Esophagus muscularis mucosa (tissue), 4 donors: ENCODE measurements around the gene FRY. TPM values are rescaled to one million over a fixed set of nuclear protein-coding genes. Genes with fewer than 3 reads are reported as not detected.

Experiments used
- DNase-seq: peaks from one replicate; pipeline ENCODE4 v3.0.0-alpha.2; 2017; ENCODE audit errors: extremely low spot score
- H3K27ac ChIP-seq, 4 donors: fragments of 200-600 bp; sonication (generic); replicated peaks in 1 of 4; 1 replicate in 3 of 4; 2 replicates in 1 of 4; pipeline ENCODE4 v1.5.1; 2016 to 2019; ENCODE audit warnings: mild to moderate bottlenecking in 1 of 4
- H3K27me3 ChIP-seq, 4 donors: fragments of 200-600 bp; sonication (generic); one replicate each; pipeline versions ENCODE4 v1.5.1 to v1.6.0; 2016 to 2019
- H3K36me3 ChIP-seq, 4 donors: fragments of 200-600 bp; sonication (generic); one replicate each; pipeline ENCODE4 v1.5.1; 2016 to 2019
- H3K4me1 ChIP-seq, 4 donors: fragments of 200-600 bp; sonication (generic); one replicate each; pipeline ENCODE4 v1.5.1; 2016 to 2019
- H3K4me3 ChIP-seq, 4 donors: fragments of 200-600 bp; sonication (generic); 1 replicate in 2 of 4; 2 replicates in 2 of 4; pipeline ENCODE4 v1.5.1; 2016 to 2019; ENCODE audit warnings: mild to moderate bottlenecking in 4 of 4, moderate library complexity in 1 of 4
- H3K9me3 ChIP-seq, 4 donors: fragments of 200-600 bp; sonication (generic); 1 replicate in 3 of 4; 2 replicates in 1 of 4; pipeline ENCODE4 v1.5.1; 2016 to 2019
- EP300 ChIP-seq: sonication (generic); formaldehyde crosslinking; IDR thresholded peaks from one replicate; pipeline ENCODE4 v1.6.1; 2017; ENCODE audit warnings: antibody characterized with exemption
- POLR2A ChIP-seq: fragments of 450-650 bp; IDR thresholded peaks from one replicate; pipeline ENCODE4 v1.6.1; 2017; ENCODE audit warnings: antibody characterized with exemption, moderate library complexity, mild to moderate bottlenecking, low read depth
- POLR2AphosphoS5 ChIP-seq, 2 donors: sonication (generic); formaldehyde crosslinking; IDR thresholded peaks; one replicate each; pipeline ENCODE4 v1.6.1; 2017; ENCODE audit warnings: antibody characterized with exemption in 2 of 2
- WGBS: methylation state at CpG from one replicate; pipeline ENCODE4 v1.1.5; 2018; 5-methylcytosine and 5-hydroxymethylcytosine counted together
- intact Hi-C: fragments of 100-400 bp; cut with DNase I; formaldehyde crosslinking; loops from one replicate; pipeline ENCODE4 v1.15.1; 2023
- total RNA-seq, 4 donors: library from RNA; depleted of rRNA; stranded (reverse); fragments of >200 nt; gene quantifications; one replicate each; pipeline versions ENCODE4 v1.1.0 to v1.2.1, GENCODE V29; 2016
- TF ChIP-seq, protein P1 (sequence below), 3 experiments: fragments of 200-600 bp in 2 of 3; fragments of 450-650 bp in 1 of 3; sonication (generic) in 2 of 3; IDR thresholded peaks; one replicate each; pipeline ENCODE4 v1.5.1; 2017 to 2019; ENCODE audit warnings: antibody characterized with exemption in 3 of 3, mild to moderate bottlenecking in 2 of 3, moderate library complexity in 1 of 3

The FRY gene
- total RNA-seq, 4 donors from 2014 or later = 104 to 276 (median 135) TPM

DNA sequence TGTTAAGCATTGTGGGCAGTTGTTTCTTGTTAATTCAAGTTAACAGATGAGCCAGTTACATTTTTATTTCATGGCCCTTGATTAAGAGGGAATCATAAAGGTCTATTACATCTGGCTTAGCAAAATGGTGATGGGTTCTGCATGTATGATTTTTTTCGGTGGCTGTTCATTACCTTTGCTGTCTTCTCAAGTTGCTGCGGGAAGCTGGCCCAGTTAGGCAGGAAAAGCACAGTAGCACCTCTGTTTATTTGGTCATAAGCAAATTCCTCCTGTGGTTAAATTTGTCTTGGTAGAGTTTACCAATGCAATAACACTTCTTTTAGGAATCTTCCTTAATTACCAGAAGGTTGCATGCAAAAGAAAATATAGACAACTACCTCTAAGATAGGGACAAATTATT is 104.5 kb downstream of the FRY start:
- no peaks in the 10 kb centered on the region for H3K9me3 ChIP-seq
- 91% methylated on average over 2 of the region's 2 CpGs for WGBS
- intact Hi-C loops = no loop called here
- no peak overlapping the region for H3K4me3 ChIP-seq
- H3K27me3 ChIP-seq = no peaks in the 10 kb centered on the region
- TF ChIP-seq POLR2A (no peak), POLR2AphosphoS5 (IDR thresholded peaks at IDR 0.05) (no peak), EP300 (no peak)
- TF ChIP-seq, protein P1, sequence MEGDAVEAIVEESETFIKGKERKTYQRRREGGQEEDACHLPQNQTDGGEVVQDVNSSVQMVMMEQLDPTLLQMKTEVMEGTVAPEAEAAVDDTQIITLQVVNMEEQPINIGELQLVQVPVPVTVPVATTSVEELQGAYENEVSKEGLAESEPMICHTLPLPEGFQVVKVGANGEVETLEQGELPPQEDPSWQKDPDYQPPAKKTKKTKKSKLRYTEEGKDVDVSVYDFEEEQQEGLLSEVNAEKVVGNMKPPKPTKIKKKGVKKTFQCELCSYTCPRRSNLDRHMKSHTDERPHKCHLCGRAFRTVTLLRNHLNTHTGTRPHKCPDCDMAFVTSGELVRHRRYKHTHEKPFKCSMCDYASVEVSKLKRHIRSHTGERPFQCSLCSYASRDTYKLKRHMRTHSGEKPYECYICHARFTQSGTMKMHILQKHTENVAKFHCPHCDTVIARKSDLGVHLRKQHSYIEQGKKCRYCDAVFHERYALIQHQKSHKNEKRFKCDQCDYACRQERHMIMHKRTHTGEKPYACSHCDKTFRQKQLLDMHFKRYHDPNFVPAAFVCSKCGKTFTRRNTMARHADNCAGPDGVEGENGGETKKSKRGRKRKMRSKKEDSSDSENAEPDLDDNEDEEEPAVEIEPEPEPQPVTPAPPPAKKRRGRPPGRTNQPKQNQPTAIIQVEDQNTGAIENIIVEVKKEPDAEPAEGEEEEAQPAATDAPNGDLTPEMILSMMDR (IDR thresholded peaks at IDR 0.05) = no peak
- peaks cover 13 to 20% (median 15%) of the 10 kb centered on the region in 4 donors for H3K4me1 ChIP-seq
- peaks cover 0 to 18% (median 0%) of the 10 kb centered on the region in 4 donors for H3K36me3 ChIP-seq
- H3K27ac ChIP-seq = no peak overlapping the region
- DNase-seq = no peak

DNA sequence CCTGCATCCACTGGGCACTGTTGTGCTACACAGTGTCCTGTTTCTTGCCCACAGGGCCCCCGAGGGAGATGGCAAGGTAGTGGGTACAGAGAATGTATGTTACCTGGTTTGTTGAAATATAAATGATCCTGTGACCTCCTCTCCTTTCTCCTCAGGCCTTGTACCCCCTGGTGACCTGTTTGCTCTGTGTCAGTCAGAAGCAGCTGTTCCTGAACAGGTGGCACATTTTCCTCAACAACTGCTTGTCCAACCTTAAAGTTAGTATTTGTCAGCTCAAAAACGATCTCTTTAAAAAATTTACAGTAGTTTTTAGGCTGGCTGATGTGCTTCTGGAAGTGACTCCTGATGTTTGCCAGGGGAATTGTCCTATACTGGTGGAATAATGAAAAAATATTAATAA is 105.1 kb downstream of the FRY start:
- WGBS = 81% methylated on average over 2 of the region's 2 CpGs
- H3K27ac ChIP-seq = no peak overlapping the region

DNA sequence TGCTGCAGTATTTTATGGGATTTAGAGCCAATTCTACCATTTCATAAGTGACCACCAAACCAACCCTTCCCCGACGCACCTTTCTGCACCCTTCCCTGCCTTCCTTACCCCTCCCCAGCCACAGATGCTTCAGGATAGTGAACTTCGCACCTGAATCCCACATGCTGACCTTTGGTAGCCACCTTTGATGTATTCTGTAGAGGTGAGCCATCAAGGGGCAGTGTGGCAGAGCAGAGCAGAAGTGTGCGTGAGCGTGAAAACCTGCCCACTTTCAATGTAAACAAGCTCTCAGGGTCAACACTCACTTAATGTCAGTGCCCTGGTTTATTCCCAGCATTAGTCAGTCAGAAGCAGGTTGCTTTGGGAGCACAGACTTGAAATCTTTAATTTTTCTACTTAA is 107.7 kb downstream of the FRY start:
- no peak overlapping the region for H3K4me3 ChIP-seq
- TF ChIP-seq POLR2A = no peak
- TF ChIP-seq, protein P1 (IDR thresholded peaks at IDR 0.05) = no peak
- TF ChIP-seq EP300 = no peak
- no peak for TF ChIP-seq POLR2AphosphoS5 (IDR thresholded peaks at IDR 0.05)
- no peak overlapping the region for H3K27ac ChIP-seq
- WGBS = 98% methylated on average over 5 of the region's 5 CpGs
- intact Hi-C loops = no loop called here
- H3K4me1 ChIP-seq = peaks cover 7 to 15% (median 10%) of the 10 kb centered on the region in 4 donors
- no peaks in the 10 kb centered on the region for H3K27me3 ChIP-seq
- H3K36me3 ChIP-seq = peaks cover 0 to 4% (median 0%) of the 10 kb centered on the region in 4 donors
- DNase-seq = no peak
- no peaks in the 10 kb centered on the region for H3K9me3 ChIP-seq

More for the DNA sequence above, 105.1 kb downstream of the FRY start:
- Histone ChIP-seq H3K36me3 (peaks cover 0 to 13% (median 0%) of the 10 kb centered on the region in 4 donors), H3K4me1 (peaks cover 13 to 20% (median 15%) of the 10 kb centered on the region in 4 donors), H3K4me3 (no peak overlapping the region), H3K9me3 (no peaks in the 10 kb centered on the region), H3K27me3 (no peaks in the 10 kb centered on the region)
- TF ChIP-seq, protein P1 (IDR thresholded peaks at IDR 0.05) = no peak
- TF ChIP-seq POLR2A = no peak
- intact Hi-C loops = no loop called here
- DNase-seq = no peak

DNA sequence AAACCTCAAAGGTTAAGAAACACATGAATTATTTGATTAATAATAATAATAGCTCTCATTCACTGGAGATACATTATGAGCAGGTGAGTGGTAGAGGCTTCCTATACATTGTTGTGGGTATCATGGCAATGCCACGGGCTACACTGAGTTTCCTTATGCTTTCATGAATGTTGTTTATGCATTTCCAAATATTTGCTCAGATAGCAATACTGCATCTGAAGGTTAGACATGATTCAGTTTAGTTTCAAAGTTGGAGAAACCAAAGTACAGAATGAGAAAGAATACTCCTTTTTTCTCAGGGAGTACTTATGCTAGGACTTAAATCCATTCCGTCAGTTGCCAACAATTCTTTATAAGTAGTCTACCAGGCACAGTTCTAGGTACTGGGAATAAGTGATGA is 108.5 kb downstream of the FRY start:
- no peak for TF ChIP-seq POLR2A
- no peak for TF ChIP-seq EP300
- TF ChIP-seq, protein P1 (IDR thresholded peaks at IDR 0.05) = no peak
- Histone ChIP-seq H3K9me3 (no peaks in the 10 kb centered on the region), H3K27me3 (no peaks in the 10 kb centered on the region), H3K4me3 (no peak overlapping the region), H3K36me3 (peaks cover 0 to 4% (median 0%) of the 10 kb centered on the region in 4 donors), H3K27ac (no peak overlapping the region), H3K4me1 (peaks cover 1 to 6% (median 3%) of the 10 kb centered on the region in 4 donors)
- no peak for DNase-seq
- intact Hi-C loops = no loop called here
- 97% methylated on average over 2 of the region's 2 CpGs for WGBS

DNA sequence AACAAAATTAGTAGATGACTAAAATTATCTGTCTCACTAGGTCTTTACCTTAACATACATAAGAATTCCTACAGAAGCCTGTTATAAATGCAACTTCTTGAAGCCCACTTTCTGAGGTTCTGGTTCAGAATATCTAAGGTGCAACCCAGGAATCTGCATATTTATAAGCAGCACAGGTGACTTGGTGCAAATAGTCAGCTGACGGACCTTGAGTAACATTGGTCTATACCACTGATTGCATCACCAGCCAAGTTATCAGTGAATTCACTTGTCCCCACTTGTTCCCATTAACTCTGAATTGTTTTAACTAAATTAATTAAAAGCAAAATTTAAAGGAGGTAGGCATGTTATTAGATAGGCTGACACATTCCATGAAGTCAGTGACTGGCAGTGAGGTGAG is 109.9 kb downstream of the FRY start:
- Histone ChIP-seq H3K9me3 (no peaks in the 10 kb centered on the region), H3K27ac (no peak overlapping the region), H3K4me3 (no peak overlapping the region), H3K4me1 (peaks cover 0 to 3% (median 0%) of the 10 kb centered on the region in 4 donors), H3K36me3 (peaks cover 0 to 4% (median 0%) of the 10 kb centered on the region in 4 donors), H3K27me3 (no peaks in the 10 kb centered on the region)
- intact Hi-C loops = no loop called here
- 7% methylated on average over 1 of the region's 1 CpG for WGBS
- TF ChIP-seq, protein P1 (IDR thresholded peaks at IDR 0.05) = no peak
- no peak for TF ChIP-seq POLR2AphosphoS5 (IDR thresholded peaks at IDR 0.05)
- no peak for DNase-seq
